Left lung (tissue), 10 donors: Measurements from ENCODE around the gene LAX1. TPM values are rescaled to one million over a fixed set of nuclear protein-coding genes. Genes with fewer than 3 reads are reported as not detected.
"Not testable (repeated sequence)": the region's sequence is repeated elsewhere in the genome, so short reads cannot be mapped to it uniquely, and the experiment has no call there.

Source experiments
- ATAC-seq: fragments of 200-7000 bp; cut with Tn5 transposase; one replicate; pipeline ENCODE4 v1.9.1; 2020; ENCODE audit warnings: moderate library complexity
- DNase-seq, 4 donors: peaks; one replicate each; pipeline ENCODE4 v3.0.0-alpha.2; 2013 to 2020
- H3K27ac ChIP-seq, 2 donors: fragments of 200-600 bp; sonication (generic) in 1 of 2; one replicate each; pipeline versions ENCODE4 v1.5.0 to v1.8.0; 2020 to 2021
- H3K27me3 ChIP-seq, 2 donors: fragments of 200-600 bp; sonication (generic) in 1 of 2; one replicate each; pipeline versions ENCODE4 v1.5.0 to v1.8.0; 2020 to 2021
- H3K36me3 ChIP-seq, 2 donors: fragments of 200-600 bp; sonication (generic) in 1 of 2; one replicate each; pipeline versions ENCODE4 v1.5.0 to v1.8.0; 2020 to 2021
- H3K4me1 ChIP-seq, 2 donors: fragments of 200-600 bp; one replicate each; pipeline ENCODE4 v1.8.0; 2021
- H3K4me3 ChIP-seq, 2 donors: fragments of 200-600 bp; sonication (generic) in 1 of 2; one replicate each; pipeline versions ENCODE4 v1.5.0 to v1.8.0; 2020 to 2021; ENCODE audit warnings: mild to moderate bottlenecking in 1 of 2
- H3K9me3 ChIP-seq, 2 donors: fragments of 200-600 bp; sonication (generic) in 1 of 2; one replicate each; pipeline versions ENCODE4 v1.5.0 to v1.8.0; 2020 to 2021
- intact Hi-C, 2 donors: fragments of 100-400 bp; cut with DNase I; formaldehyde crosslinking; loops; one replicate each; pipeline versions ENCODE4 v1.11.2 to v1.14.2; 2022
- polyA plus RNA-seq, 6 donors: library from polyadenylated mRNA; unstranded; fragments of 120-200 nt; gene quantifications; one replicate each; pipeline ENCODE4 v1.2.1, GENCODE V29; 2013; ENCODE audit not compliant: insufficient read length in 6 of 6
- total RNA-seq, 2 donors: library from RNA; stranded (reverse); fragmentation: NEBNext Ultra II Directional; extraction: Animal tissue kit (Norgen Biotek cat#: 25700); gene quantifications; one replicate each; pipeline ENCODE4 v1.2.1, GENCODE V29; 2021
- TF ChIP-seq, protein P1 (sequence below), 2 donors: fragments of 200-600 bp; sonication (generic) in 1 of 2; IDR thresholded peaks; one replicate each; pipeline versions ENCODE4 v1.5.0 to v1.8.0; 2021; ENCODE audit warnings: antibody characterized with exemption in 2 of 2
- donor health status: DM: no; HTN: yes; CAD: no.
- donor health status: DM: no; HTN: no; CAD: no.

The LAX1 gene
- total and polyA plus RNA-seq, 8 donors = 0.21 to 2.2 (median 0.31) TPM

DNA sequence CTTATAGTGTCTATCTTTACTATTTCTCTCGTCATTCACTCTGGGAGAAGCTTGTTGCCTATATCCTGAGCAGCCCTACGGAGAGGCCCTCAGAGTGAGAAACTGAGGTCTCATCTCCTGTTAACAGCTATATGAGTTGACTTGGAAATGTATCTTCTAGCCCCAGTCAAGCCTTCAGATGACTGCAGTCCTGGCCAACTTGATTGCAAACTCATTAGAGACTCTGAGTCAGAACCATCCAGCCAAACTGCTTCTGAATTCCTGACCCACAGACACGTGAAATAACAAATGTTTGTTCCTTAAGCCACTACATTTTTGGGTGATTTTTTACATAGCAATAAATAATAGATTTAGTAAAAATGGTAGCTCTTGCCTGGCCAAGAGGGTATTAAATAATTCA lies 26.5 kb downstream of the LAX1 start:
- Histone ChIP-seq H3K36me3 (no peaks in the 10 kb centered on the region), H3K4me1 (peaks cover 0 to 10% of the 10 kb centered on the region in 2 donors), H3K27me3 (no peaks in the 10 kb centered on the region), H3K27ac (no peak overlapping the region), H3K4me3 (no peak overlapping the region), H3K9me3 (no peaks in the 10 kb centered on the region)
- TF ChIP-seq, protein P1, sequence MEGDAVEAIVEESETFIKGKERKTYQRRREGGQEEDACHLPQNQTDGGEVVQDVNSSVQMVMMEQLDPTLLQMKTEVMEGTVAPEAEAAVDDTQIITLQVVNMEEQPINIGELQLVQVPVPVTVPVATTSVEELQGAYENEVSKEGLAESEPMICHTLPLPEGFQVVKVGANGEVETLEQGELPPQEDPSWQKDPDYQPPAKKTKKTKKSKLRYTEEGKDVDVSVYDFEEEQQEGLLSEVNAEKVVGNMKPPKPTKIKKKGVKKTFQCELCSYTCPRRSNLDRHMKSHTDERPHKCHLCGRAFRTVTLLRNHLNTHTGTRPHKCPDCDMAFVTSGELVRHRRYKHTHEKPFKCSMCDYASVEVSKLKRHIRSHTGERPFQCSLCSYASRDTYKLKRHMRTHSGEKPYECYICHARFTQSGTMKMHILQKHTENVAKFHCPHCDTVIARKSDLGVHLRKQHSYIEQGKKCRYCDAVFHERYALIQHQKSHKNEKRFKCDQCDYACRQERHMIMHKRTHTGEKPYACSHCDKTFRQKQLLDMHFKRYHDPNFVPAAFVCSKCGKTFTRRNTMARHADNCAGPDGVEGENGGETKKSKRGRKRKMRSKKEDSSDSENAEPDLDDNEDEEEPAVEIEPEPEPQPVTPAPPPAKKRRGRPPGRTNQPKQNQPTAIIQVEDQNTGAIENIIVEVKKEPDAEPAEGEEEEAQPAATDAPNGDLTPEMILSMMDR (IDR thresholded peaks at IDR 0.05) = no peak
- ATAC-seq (no peak), DNase-seq (no peak)
- intact Hi-C loops = no loop called here

- peaks cover 0 to 1% of the 10 kb centered on the region in 2 donors for H3K36me3 ChIP-seq
- H3K27me3 ChIP-seq = no peaks in the 10 kb centered on the region
- TF ChIP-seq, protein P1 (IDR thresholded peaks at IDR 0.05) = no peak
- H3K27ac ChIP-seq = no peak overlapping the region
- intact Hi-C loops = no loop called here
- H3K9me3 ChIP-seq = no peaks in the 10 kb centered on the region
- no peak overlapping the region for H3K4me3 ChIP-seq
- H3K4me1 ChIP-seq = peaks cover 9 to 20% of the 10 kb centered on the region in 2 donors
- DNase-seq (peak in 1 of 4 donors; percentile 26), ATAC-seq (peak; percentile 8)
Observed at GRCh38 chr1:203792486-203792885, 27.5 kb downstream of the LAX1 start.

DNA sequence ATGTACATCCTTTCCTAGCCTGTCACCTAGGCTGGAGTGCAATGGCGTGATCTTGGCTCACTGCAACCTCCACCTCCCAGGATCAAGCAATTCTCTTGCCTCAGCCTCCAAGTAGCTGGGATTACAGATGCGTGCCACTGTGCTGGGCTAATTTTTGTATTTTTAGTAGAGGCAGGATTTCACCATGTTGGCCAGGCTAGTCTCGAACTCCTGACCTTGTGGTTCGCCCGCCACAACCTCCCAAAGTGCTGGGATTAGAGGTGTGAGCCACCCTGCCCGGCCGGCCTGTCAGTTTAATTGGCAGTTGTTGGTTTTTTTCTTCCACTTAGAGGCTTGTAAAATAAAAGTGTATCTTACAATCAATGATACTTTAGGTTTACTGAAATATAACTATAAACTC lies 28.6 kb downstream of the LAX1 start:
- H3K36me3 ChIP-seq, ATAC-seq, H3K27me3 ChIP-seq, intact Hi-C loops, H3K4me3 ChIP-seq, H3K9me3 ChIP-seq, DNase-seq, H3K27ac ChIP-seq: not testable (repeated sequence)
- peaks cover 9 to 31% of the 10 kb centered on the region in 2 donors for H3K4me1 ChIP-seq

DNA sequence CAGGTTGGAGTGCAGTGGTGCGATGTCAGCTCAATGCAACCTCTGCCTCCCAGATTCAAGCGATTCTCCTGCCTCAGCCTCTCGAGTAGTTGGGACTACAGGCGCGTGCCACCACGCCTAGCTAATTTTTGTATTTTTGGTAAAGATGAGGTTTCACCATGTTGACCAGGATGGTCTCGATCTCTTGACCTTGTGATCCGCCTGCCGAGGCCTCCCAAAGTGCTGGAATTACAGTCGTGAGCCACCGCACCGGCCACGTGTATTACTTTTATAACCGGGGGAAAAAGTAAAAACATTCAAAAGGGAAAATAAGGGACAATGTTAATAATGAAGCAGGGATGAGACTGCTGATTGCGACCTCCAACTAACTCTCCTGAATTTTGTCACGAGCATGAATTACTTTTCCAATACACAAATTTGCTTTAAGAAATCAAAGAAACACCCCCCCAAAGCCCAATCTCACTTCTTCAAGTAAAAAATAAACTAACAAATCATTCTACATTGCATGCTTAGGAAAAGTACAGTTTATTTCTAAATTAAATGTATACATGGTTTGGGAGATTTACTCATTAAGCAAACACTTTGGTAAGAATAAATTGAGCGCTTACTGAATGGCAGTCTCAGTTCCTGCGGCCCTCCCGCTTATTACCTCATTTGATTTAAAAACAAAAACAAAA lies 29.9 kb downstream of the LAX1 start:
- H3K27me3 ChIP-seq = no peaks in the 10 kb centered on the region
- TF ChIP-seq, protein P1 (IDR thresholded peaks at IDR 0.05) = no peak
- ATAC-seq = no peak
- H3K27ac ChIP-seq = peak overlapping the region; percentile 94 to 97
- peak overlapping the region; percentile 48 to 76 for H3K4me3 ChIP-seq
- H3K36me3 ChIP-seq = peaks cover 0 to 16% of the 10 kb centered on the region in 2 donors
- intact Hi-C loops = no loop called here
- H3K4me1 ChIP-seq = peaks cover 16 to 43% of the 10 kb centered on the region in 2 donors
- no peaks in the 10 kb centered on the region for H3K9me3 ChIP-seq
- no peak for DNase-seq

GRCh38 chr1:203795441-203796235 lies 30.7 kb downstream of the LAX1 start, which contains the start of the genes ZBED6 and ZC3H11A:
ZBED6 (plus strand) TSS chr1:203795623; CDS start chr1:203797523, 1,900 bp downstream.
ZC3H11A (plus strand) TSS chr1:203795623; CDS start chr1:203817071, 21,448 bp downstream.
- peak; percentile 97 to 100 (median 100) for DNase-seq
- peaks cover 20 to 50% of the 10 kb centered on the region in 2 donors for H3K4me1 ChIP-seq
- H3K4me3 ChIP-seq = peak within 1 kb of the TSS; percentile 48 to 76
- intact Hi-C loops = no loop called here
- H3K27ac ChIP-seq = peak within 1 kb of the TSS; percentile 94 to 97
- ATAC-seq = peak; percentile 97
- no peaks in the 10 kb centered on the region for H3K27me3 ChIP-seq
- H3K36me3 ChIP-seq = peaks cover 0 to 16% of the 10 kb centered on the region in 2 donors
- no peaks in the 10 kb centered on the region for H3K9me3 ChIP-seq
- TF ChIP-seq, protein P1 (IDR thresholded peaks at IDR 0.05) = no peak
